HG03196 (cell line): Measurements from ENCODE around the gene CPA5.
"Not testable (repeated sequence)": the region's sequence is repeated elsewhere in the genome, so short reads cannot be mapped to it uniquely, and the experiment has no call there.

ENCODE experiments used
- ATAC-seq: cut with Tn5 transposase; IDR thresholded peaks from one replicate; pipeline ENCODE4 v1.9.1; 2021; ENCODE audit not compliant: unreplicated experiment

The CPA5 gene, protein sequence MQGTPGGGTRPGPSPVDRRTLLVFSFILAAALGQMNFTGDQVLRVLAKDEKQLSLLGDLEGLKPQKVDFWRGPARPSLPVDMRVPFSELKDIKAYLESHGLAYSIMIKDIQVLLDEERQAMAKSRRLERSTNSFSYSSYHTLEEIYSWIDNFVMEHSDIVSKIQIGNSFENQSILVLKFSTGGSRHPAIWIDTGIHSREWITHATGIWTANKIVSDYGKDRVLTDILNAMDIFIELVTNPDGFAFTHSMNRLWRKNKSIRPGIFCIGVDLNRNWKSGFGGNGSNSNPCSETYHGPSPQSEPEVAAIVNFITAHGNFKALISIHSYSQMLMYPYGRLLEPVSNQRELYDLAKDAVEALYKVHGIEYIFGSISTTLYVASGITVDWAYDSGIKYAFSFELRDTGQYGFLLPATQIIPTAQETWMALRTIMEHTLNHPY

GRCh38 chr7:130344271-130344866 lies at the start of gene CPA5:
Gene CPA5 (plus strand): TSS chr7:130344816. CDS start chr7:130346486, 1,670 bp downstream.
- no peak for ATAC-seq

DNA sequence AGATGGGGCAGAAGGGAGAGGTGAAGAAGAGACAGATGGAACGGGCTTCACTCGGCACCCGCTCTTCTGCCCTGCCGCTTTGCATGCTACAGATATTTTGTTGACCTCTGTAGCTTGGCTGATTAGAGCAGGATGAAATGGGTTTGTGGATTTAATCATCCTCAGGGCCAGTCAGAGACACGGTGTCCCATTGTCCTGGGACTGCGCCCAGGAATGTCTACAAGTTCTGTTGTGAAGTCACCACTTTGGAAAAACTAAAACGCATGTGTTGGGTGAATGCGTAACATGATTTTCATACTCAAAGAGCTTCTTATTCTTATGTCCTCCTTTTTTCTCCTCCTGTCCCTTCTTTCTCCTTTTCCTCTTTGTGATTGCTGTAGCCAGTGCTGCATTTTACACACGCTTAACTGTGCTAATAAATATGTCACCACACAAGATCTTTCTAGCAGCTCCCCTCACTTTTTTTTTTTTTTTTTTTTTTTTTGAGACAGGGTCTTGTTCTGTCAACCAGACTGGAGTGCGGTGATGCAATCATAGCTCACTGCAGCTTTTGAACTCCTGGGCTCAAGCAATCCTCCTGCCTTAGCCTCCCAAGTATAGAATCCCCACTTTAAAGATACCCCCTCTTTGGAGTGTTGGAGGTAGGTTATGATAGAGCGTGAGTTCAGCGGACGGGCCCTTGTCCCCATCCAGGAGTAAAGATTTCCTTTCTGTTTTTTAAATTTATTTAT lies 48.2 kb upstream of the CPA5 start:
- no peak for ATAC-seq

GRCh38 chr7:130297628-130298543 lies 46.7 kb upstream of the CPA5 start:
- no peak for ATAC-seq

DNA sequence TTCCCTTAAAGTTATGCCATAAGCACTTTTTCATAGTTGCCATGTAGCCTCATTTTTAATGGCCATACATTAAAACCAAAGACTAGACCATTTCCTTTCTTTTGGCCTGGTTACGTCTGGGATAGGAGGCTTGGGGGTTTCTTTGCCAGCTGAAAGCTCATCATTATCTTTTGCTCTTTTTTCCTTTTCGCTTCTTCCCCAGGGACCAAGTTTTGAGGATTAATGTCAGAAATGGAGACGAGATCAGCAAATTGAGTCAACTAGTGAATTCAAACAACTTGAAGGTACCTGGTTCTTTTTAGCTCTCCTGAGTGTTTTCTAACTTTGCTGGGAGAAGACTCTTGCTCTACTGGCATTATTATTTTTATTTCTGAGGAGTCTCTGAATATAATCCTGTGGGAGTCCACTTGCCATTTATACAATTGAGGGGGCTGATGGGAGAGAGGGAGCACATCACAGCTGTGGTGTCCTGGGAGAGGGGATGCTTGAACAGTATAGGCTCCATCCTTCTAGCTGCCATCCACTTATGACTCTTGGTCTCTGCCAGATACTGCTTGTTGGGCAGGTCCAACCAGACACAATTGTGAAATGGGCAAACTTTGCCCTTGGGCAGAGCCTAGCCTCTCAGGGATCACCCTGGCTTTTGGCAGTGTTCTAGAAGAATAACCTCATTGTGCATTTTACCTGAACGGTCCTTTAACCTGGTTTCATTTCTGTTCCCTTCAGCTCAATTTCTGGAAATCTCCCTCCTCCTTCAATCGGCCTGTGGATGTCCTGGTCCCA lies 45.9 kb upstream of the CPA5 start:
- no peak for ATAC-seq

DNA sequence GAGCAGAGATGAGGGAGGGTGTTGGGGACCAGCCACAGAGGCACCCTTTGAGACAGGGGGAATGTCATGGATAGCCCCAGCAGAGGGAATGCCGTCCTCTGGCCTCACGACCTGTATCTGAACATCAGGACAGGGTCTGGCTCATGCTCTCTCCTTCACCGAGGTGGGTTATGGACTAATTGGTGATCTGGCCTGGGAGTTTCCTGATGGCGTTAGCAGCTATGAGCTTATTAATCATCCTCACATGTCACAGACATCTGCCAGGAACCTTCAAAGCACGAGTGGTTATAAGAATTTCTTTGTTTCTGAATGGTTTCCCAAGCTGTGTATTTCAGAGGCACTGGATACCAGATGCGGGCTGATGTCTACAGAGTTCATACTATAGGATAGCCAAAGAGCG lies 44.8 kb upstream of the CPA5 start:
- ATAC-seq = no peak

DNA sequence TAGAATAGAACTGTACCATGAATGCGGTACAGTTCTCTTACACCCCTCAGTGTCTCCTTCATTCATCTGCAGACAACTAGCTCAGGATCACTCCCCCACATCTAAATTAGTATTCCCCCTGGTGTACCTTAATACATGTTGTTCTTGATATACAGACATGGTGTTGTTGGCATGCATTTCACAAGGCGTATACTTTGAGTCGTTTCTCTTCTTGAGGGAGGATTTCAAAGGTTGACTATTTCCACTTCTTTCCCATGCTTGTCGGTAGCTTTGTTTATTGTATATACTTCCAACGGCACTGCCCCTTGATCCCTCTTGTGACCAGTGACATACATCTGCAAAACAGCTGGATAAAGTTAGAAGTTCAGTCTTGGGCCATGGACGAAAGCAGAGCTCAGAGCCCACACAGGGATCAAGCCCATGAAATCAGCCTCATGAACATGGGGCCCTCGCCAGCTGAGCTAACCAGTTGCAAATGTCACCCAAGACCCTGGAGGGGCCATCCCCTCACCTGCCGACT lies 43.1 kb upstream of the CPA5 start:
- ATAC-seq = no peak

GRCh38 chr7:130302649-130303048 lies 42.0 kb upstream of the CPA5 start:
- ATAC-seq = no peak

DNA sequence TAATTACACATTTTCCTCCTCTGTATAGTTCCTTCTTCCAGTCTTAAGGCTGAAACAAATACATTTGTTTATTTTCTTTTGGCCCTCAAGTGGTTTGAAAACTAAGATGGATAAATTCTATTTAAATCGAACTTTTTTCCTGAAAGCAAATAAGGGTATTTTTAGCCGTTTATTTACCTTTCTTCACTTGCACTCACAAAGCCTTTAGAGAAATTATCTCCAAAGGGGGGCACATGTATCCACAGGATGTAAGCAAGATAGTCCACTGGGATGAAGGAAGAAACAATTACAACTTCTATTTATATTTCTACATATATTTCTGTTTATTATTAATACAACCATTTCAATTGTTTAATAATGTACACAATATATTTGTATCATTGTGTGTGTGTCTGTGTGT lies 41.5 kb upstream of the CPA5 start:
- ATAC-seq = no peak

GRCh38 chr7:130303551-130303950 lies 41.1 kb upstream of the CPA5 start:
- ATAC-seq = no peak

GRCh38 chr7:130303982-130304381 lies 40.6 kb upstream of the CPA5 start:
- ATAC-seq = no peak

DNA sequence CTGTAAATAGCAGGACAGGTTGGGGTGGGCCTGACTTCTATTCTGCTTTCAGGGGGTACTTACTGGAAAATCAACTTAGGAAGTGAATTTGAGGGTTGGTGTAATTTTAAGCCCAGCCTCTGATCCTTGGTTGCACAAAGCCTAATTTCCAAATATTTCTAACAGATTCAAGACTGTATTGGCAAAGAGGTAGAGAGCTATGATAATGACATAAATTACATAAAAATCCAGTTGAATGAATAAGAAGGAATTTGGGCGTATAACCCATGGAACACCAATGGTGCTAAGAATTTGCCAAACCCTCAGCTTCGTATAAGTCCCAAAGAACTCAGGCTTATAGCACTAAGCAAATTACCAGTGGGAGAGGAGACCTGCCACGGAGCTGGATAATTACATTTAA lies 39.7 kb upstream of the CPA5 start:
- ATAC-seq = no peak

DNA sequence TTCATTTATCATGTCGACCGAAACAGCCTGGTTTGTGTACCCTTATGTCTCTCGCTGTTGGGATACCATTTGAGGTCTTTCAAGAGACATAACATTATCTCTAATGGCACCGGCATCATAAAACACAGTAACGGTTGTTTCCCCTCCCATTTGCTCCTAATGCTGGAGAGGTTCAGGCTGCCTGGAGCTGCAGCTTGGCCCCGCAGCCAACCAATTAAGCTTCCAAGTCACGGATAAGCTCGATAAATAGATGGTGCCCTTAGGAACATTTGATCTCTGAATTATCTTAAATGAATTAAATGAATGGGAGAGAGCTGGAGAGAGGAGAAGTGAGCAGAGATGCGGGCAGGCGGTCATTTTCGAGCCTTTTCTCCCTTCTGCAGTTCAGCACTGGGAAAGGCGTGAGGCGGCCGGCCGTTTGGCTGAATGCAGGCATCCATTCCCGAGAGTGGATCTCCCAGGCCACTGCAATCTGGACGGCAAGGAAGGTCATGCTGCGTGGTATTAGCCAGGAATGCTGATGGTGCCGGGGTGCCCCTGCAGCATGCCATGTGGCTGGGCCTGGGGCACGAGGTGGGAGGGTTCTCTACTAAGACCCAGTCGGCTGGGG lies 39.1 kb upstream of the CPA5 start:
- ATAC-seq = no peak

DNA sequence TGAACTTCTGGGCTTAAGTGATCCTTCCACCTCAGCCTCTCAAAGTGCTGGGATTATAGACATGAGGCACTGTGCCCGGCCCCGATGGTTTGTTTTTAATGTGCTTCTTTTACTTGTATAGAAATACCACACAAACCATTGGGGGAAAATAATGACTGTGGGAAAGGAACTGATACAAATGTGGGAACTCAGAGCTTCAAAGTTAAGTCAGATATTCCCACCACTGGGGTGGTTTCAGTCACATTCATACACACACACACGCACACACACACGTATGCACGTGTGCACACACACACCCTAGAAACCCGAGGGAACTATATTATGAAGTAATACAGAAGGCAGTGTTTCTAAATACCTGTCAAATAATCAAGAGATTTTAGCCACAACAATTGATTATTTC lies 34.6 kb upstream of the CPA5 start:
- ATAC-seq = no peak

- ATAC-seq = no peak
Measured at GRCh38 chr7:130314305-130314704, 30.3 kb upstream of the CPA5 start.

- ATAC-seq = no peak
Measured at GRCh38 chr7:130319541-130319940, 25.1 kb upstream of the CPA5 start.

GRCh38 chr7:130321542-130322229 lies 22.9 kb upstream of the CPA5 start:
- not testable (repeated sequence) for ATAC-seq

GRCh38 chr7:130322615-130323014 lies 22.0 kb upstream of the CPA5 start:
- no peak for ATAC-seq

DNA sequence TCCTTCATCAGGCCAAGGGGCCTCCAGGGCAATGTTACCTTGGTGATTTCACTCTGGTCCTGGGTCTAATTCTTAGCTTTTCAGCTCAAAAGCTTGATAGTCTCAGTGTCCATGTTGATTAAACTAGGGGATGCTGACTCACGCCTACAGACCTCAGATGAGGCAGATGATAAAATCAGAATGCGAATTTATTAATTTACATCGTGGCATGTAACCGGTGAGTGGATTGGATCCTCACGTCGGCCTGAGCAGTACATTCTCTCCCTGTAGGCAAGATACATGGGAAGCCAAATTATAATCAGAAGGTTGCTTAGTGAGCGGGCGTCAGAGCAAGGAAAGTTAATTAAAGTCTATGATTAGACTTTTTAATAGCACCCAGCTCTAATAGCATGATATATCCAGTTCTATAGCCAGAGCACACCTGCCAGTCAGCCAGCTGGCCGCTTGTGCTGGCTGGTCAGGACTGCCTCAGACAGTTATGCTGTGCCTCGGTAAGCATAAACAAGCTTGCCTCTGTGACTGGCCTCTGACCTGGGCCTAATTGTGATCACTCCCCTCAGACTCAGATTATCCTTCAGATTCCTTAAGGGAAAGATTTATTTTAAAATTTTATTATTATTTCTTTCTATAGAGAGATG lies 20.2 kb upstream of the CPA5 start:
- ATAC-seq = no peak
